Epidermal melanocyte (primary cell): Measurements from ENCODE around the gene PRCC.

Source experiments
- DNase-seq: peaks from one replicate; pipeline ENCODE4 v3.0.0; 2011; ENCODE audit warnings: low spot score; ENCODE audit not compliant: insufficient read length

The PRCC gene

DNA sequence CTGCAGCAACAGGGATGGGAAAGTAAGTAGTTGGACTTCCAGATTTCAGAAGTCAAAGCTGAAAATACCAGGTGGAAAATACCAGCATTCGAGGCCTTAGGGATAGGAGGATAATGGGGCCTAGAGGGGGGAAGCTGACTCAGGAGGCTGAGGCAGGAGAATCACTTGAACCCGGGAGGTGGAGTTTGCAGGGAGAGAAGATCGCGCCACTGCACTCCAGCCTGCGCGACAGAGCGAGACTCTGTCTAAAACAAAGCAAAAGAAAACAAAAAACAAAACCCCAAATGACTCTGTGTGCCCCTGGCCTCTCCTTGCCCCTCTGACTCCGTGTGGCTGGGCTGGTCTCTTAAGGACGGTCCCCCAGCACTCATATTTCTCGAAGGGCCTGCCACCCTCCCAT, 46.0 kb downstream of the PRCC start:
- DNase-seq: no peak

DNA sequence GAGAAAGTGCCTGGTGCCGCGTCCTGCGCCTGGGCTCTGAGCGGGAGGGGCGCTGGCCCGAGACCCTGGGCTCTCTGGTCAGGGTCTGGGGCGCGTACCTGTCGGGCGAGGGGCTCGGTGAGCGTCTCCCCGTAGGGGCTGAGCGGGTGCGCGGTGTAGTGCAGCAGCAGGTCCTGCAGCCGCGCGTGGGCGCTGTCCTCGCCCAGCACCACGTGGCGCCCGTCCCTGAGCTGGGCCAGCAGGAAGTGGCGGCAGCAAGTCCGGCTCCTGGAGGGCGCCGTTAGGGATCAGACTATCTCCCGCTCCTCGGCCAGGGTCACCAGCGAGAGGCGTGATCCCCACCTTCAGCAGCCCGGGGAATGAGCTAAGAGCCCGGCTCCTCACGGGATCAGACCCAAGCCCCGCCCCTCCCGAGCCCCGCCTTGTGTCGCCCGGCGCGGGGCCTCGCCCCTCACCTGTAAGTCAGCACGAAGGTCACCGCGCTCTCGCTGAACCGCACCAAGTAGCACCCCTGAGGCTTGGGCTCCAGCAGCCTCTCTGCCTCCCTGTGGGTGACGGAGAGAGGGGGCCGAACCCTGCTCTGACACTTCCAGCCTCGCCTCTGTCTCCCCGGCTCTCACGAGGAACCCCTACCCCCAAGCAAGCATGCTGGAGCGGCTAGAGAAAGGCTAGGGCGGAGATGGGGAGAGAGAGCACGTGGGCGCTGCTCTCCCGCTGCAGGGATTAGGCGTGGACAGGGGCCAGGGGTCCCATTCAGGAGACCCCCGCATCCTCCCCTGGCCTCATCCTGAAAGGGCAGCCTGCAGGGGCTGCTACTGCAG, 46.6 kb downstream of the PRCC start:
- DNase-seq: peak; percentile 64

DNA sequence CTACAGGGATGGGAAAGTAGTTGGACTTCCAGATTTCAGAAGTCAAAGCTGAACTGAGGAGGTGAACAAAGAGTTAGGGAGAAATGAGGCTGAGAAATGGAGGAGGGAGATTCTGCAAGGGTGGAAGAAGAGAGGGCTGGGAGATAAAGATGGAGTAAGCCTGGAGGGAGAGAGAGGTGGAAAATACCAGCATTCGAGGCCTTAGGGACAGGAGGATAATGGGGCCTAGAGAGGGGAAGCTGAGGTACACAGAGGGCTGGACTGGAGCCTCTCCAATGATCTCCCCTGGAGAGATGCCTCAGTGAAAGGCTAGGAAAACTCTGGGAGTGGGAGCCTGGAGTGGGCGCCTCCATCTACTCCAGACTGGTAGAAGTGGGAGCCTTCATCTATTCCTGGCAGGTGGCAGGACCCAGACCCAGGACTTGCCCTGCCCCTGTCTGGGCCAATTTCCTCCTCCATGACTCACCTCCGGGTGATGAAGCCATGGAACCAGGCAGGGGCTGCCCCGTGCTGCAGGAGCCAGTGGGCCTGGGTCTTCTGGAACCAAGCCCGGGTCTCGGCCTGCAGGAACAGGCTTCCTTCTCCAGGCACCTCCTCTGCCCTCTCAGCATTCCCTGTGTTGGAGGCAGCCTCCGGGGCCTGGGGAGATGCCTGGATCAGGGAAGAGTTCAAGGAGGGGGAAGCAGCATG, 47.4 kb downstream of the PRCC start:
- no peak for DNase-seq

DNA sequence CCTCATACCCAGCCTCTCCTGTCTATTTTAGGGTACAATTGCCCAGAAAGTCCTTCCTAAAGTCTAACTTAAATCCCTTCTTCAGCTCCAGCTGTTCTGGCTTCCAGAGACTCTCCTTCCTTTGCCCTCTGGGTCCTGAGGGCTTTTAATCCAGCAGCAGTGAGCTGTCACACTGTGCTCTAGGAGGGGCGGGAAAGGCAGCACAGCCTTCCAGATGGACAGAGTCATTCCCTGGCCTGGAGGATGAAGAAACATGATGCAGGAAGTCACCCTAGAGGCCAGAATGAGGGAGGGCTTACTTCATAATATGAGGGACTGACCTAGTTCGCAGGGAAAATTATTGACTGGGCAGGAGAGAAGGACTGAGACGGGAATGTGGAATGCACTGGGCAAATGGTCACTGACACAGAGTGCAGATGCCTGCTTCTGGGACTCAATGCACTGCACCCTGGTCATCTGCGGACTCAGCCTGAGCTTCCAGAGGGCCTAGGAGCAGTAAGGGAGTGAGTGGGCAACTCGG, 48.0 kb downstream of the PRCC start:
- DNase-seq: no peak

DNA sequence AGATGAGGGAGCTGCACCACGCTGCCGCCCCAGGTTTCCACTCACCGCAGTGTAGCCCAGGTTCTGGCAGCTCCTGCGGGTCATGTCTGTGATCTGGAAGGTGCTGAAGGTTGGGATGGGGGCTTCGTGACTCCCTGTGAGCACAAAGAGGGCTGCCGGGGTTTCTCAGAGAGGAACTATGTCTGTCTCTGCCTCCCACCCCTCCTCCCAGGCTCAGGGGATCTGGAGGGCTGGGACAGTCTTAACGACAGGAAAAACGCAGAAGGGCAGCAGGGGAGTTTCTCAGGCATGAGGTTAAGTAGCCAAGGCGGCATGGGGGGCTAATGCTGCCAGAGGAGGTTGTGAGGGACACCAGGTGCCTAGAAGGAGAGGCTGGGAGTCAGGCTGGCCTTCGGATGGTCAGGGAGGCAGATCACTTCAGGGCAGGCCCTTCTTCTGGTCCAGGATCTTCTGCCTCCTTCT, 48.7 kb downstream of the PRCC start:
- DNase-seq: no peak

DNA sequence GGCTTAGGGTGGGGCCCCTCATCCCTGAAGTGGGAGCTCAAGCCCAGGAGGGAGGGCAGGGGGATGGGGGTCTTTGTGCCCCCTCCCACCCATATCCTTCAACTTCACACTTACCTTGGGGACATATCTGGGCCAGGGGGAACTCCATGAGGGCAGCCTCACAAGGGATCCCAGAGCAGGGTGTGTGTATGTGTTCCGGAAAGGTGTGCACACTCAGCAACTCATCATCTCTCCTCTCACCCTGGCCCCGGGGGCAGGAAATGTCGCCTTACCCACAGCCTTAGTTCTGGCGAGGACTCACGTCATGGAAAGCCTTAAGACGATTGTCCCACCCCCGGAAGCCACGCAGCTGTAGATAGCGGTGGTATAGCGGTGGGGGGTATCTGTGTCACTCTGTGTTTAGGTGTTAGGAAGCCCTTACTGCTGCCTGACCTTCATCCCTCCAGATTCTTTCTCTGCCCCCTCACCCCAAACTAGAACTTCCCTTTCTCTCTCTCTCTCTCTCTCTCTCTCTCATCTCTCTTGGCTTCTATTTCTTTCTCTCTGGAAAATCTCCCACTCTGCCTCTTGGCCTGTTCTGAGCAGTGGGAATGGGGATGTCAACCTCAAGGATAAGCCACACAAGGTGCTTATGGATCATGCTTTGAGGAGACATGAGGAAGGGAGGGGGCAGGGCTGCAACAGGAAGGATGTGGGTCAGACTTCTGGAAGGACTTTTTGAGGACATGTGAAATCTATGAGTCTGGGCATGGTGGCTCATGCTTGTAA, 49.4 kb downstream of the PRCC start, which contains the start of gene SH2D2A:
Gene SH2D2A, minus strand, starts transcription at position 288 of the 768 bp plus-strand sequence. Its CDS starts 140 bp downstream, at position 148.
- DNase-seq: no peak

DNA sequence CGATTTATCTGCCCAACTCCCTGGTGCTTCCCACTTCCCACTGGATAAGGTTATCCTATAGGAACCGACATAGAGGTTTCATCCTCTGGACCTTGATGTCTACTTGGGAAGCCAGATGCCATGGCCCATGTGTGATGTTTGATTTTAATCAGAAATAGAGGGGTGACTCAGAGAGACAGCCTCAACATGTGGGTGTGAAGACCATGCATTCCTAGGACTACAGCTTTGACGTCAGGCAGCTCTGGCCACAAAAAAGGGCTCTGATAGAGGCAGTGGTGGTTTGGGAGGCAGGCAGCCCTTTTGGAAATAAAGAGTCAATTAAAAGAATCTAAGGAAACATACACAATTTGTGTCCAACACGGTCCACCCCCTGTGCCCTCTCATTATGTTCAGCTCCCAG, 54.5 kb downstream of the PRCC start:
- no peak for DNase-seq

DNA sequence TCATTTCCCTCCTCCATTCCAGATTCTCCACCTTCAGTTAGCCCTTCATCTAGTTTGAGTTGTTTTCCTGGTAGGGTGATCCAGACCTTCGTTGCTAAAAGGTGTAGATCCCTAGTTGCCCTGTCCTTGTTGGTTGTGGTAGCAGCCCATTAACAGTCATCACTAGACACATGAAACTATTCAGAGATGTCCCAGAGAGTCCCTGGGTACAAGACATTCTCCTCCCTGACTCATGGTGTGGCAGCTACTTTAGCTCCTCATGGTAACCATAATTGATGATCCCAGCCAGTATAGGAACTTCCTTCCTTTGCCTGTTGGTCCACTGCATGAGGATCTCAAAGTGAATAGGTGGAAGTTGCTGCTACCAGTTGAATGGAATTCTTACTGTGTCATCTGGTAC, 55.3 kb downstream of the PRCC start:
- DNase-seq: no peak

DNA sequence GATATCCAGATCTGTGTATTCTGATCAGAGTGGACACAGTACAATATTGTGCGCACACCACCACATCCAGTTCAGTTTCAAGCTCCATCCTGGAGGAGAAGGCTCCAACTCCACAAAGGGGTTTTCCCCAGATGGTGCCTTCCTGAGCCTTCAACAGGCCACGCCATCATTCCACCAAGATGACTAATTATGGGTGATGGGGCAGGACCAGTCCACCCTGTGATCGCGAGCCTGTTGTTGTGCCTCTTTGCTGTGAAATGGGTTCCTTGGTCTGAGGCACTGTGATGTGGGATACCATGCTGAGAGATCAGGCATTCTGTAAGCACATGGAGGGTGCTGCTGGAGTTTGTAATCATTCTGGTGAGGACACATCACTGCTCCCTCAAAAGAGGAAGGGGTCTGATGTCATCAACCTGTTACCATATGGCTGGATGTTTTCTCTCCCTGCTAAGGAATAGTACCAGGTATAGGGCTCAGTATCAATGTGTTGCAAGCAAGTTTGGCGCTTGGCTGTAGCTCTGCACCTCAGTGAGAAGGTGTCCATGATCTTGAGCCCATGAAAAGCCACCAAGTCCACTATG, 56.0 kb downstream of the PRCC start:
- DNase-seq: no peak

DNA sequence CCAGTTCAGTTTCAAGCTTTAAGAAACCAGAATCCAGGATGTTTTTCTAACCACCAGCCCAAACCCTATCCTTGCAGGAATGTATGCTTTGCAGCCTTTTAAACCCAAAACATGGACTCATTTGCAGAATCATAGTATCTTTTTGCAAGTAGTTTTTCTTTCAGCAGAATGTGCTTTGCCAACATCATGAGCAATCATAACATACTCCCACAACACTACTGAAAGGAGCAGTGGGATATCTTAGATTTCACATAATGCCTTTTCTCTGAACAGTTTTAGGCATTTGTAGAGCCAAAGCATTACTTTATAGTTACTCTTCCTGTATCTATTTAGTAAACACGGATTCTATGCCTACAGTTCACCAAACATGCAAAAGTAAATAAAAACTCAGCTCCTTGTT, 59.3 kb downstream of the PRCC start:
- no peak for DNase-seq

DNA sequence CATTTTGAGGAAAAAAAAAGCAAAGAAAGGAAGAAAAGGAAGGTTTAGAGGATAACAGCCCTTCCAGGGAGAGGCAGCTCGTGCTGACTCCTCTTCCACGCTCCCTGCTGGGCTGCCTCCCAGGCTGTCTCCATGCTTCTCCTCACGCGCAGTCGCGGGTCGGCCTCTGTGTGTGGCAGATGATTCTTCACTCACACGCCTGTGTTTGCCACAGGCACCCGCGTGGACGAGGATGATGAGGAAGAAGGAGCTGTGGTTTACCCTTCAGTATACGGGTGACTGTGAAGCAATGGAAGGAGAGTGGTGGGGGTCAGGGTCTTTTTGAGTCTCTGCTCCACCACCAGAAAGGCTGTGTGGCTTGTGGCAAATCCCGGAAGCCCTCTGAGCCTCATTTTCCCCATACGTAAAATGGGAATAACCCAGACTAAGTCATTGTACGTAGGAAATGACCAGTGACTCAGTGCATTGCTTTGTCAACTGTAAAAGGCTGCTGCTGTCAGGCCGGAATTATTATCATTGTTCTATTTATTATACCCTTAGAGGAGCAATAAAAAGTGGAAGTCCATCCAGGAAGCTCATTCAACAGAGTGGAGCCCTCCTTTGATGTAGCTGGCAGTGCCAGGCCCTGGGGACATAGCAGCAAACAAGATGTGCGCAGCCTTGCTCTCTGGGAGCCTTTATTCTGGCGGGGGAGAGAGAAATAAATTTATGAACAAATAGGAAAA, 61.2 kb downstream of the PRCC start:
- no peak for DNase-seq

DNA sequence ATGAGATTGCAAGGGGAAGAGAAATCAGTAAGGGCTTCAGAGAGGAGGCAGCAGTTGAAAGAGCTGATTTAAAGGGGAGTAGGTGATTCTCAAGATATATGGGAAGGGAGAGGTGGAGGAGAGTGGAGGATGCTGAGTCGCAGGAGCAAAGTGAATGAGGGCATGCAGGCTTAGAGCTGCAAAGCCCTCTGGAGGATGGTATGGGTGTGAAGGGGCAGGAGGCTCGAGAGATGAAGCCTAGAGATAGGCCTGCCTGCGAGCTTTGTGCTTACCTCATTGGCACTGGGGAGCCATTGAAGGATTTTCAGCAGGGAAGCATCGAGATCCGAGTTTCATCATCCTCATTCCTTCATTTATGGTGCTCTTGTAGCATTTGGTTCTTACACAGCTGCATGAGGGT, 65.1 kb downstream of the PRCC start:
- no peak for DNase-seq

DNA sequence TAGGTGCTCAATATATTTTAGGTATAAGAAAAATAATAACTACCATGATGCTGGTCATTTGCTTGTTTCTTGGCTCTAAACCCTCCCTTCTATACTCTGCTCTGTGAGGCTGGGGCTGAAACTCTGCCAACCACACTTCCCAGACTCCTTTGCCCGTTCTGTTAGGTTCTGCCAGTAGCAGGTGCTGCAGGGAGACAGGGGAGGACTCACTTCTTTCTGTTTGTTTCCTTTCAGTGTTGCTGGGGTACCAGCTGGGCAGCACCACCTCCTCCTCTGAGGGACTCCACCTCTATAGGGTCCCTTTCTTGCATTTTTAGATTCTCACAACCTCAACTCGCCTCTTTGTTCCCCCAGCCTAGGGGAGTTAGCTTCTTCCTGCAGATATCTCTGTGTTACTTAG, 66.3 kb downstream of the PRCC start:
- DNase-seq: no peak

DNA sequence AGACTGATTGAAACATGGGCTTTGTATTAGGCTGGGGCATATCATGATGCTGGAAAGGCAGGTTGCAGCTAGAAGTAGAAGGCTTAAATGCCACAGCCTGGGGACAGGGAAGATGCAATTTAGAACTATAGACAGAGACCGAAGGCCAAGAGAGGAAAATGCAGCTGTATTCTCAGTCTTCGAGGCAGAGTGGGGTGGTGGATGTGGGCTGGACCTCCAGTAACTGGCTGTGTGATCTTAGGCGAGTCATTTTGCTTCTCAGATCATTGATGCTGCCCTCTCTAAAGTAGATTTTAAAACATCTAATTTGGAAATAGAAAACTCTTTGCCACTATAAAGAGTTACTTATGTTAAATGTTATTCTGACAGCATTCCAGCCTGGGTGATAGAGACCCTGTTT, 67.0 kb downstream of the PRCC start:
- DNase-seq: no peak

DNA sequence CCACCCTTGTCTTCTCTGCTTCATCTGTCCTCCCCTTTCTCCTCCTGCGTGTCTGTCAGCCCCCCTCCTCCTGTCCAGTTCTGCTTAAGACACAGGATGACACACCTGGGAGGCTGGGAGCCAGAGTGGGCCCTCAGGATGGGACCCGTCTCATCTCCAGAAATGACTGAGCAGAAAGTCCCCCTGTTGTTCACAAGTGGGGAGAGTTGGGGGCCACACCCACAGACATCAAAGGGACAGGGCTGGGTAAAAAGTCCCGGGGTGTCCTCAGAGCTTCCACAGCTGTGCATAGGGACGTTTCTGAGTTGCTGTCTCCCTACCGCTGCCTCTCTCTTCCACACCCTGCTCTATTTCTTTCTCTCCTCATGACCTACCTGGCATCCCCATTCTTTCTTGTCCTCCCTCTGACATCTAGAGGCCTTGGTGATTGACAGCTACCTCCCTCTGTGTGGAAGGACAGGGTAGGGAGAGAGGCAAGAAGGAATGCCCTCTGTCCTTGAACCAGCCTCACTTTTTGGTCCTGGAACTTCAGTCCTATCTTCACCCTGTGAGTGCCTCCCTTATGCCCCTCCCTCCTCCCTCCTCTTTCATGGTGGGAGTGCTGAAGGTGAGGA, 68.8 kb downstream of the PRCC start:
- DNase-seq: no peak

DNA sequence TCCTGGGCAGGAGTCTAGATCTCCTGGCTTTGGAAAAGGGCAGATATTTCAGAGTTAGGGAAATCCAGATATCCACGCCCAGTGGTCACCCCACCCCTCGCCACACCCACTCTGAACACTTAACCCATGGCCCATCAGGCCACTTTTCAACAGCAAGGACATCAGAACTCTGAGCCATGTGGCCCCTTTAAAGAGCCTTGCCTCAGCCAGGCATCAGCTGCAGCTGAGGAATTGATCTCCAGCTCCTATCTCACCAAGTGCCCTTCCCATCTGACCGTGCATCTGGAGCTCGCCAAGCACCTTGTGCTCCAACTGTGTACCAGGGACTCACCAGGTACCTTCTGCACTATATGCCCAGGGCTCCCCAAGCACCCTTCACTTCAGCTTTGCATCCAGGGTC, 69.6 kb downstream of the PRCC start:
- no peak for DNase-seq

DNA sequence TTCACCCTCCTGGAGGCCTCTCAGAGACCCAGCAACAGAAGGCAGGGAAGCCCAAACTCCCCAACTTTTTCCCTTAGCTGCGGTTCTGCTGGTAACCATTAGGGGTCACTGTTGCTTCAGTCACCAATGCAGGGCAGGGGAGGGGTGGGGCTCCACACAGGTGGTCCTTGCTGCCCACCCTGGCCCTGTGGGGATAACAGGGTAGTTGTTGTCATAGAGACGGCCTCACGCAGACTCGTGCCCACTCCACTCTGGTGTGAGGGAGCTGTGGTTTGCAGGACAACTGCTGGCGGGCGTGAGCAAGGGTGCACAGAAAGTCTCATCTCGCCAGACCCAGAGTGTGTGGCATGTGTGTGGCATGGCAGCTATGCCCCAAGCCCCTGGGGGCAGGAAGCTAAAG, 71.6 kb downstream of the PRCC start:
- peak; percentile 36 for DNase-seq

DNA sequence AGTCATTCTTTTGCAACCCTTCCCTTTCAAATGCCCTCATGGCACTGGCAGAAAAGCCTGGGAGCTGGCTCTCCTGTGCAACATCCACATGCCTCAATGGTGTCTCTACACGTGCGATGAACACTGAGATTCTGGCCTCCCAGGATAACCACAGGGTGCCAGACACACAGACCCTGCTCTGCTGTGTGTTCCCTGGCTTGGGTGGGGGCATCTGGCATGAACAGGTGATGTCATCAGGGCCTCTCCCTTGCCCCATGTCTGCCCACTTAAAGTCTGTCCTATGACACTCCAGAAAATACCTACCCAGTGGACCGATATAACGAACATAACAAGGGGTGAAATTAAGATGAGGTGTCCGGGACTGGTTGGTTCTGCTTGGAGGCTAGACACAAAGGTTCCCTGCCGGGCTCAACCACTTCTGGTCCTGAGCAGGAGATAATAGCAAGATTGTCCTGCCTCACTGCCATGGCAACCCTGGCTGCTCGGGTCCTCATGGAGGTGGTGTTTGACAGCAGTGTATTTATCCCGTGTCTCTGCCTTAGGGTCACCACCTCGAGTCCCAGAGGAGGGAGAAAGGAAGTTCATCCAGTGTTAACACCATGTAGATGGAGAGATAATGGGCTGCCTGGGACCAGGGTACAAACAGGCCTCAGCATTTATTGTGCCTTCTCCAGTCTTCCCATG, 72.2 kb downstream of the PRCC start:
- DNase-seq: no peak

DNA sequence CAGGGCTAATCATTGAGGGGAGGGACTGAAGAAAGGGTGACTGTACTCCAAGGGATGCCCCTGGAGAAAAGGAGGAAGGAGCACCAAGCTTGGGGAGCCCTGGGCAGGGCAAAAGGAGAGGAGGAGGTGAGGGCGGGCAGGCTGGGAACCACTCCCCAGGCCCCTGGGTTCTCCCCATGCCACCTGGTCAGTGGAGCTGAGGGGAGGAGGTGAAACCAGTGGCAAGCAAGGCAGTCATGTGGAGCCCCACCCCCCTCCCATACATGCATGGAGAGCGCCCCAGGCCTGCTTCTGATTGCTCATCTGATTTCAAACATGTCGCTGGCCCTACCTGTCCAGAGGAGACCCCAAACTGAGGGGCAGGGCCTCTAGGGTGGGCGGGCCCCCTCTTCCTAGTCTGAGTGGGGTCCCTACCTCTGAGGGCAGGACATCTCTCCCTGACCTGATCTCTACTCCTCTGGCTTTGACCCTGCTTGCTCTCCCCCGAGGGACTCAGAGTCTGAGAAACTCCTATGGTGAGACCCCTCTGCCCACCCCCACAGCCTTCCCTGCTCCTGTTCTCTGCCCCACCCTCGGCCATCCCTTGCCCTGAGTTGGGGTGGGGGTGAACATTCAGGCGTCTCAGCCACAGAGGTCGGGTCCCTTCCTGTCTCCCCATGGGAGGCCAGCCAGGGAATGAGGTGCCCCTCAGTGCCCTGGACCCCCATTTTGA, 73.0 kb downstream of the PRCC start:
- DNase-seq: no peak
